PFSK-1 (cell line): ENCODE results near the gene NOG.

ENCODE experiments used
- FOXP2 ChIP-seq: optimal IDR thresholded peaks from 2 replicates; pipeline ENCODE3; 2011; ENCODE audit warnings: borderline replicate concordance, control low read depth, inconsistent platforms; ENCODE audit not compliant: insufficient read depth; ENCODE audit errors: extremely low read length, extremely low read depth
- POLR2AphosphoS5 ChIP-seq: IDR thresholded peaks from 2 replicates; pipeline ENCODE4 v1.6.1; 2012; ENCODE audit warnings: low read depth, mild to moderate bottlenecking, control low read depth, low read length, moderate library complexity
- REST ChIP-seq, 2 experiments: IDR thresholded peaks; 2 replicates each; pipeline versions ENCODE4 v1.6.1 to v1.8.0; 2011 to 2012; ENCODE audit warnings: low read depth in 2 of 2, low read length in 2 of 2, control low read depth in 1 of 2, inconsistent platforms in 1 of 2, mild to moderate bottlenecking in 1 of 2, moderate library complexity in 1 of 2; ENCODE audit not compliant: insufficient read depth in 1 of 2
- SIN3A ChIP-seq: IDR thresholded peaks from 2 replicates; pipeline ENCODE4 v1.6.1; 2012; ENCODE audit warnings: mild to moderate bottlenecking, low read length, moderate library complexity, borderline replicate concordance; ENCODE audit not compliant: insufficient read depth
- TAF1 ChIP-seq: IDR thresholded peaks from 2 replicates; pipeline ENCODE4 v1.6.1; 2012; ENCODE audit warnings: low read length, control low read depth, borderline replicate concordance; ENCODE audit not compliant: insufficient read depth

Gene NOG

DNA sequence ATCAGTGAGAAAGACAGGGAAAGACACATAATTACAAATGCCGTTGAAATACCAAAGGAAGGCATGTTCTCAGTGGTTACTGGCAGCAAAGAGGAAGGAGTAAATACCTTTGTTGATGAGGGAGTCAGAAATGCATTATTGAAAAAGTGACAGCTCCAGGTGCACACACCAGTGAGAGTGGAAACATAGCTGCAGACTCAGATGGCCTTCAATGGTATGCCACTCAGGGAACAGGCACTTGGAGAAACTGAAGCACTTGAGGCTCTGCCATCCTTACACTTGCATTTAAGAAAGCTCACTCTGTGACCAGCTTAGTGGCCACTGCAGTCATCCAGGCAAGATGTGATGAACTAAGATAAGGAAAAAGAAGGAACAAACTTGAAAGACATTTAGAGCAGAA is 29.9 kb downstream of the NOG start:
- TF ChIP-seq FOXP2 (no peak), SIN3A (no peak), REST (IDR thresholded peaks at IDR 0.05; ENCODE audit: insufficient read depth in 1 of 2, low read depth in 2 of 2, low read length in 2 of 2) (no peak), POLR2AphosphoS5 (no peak), TAF1 (no peak)

DNA sequence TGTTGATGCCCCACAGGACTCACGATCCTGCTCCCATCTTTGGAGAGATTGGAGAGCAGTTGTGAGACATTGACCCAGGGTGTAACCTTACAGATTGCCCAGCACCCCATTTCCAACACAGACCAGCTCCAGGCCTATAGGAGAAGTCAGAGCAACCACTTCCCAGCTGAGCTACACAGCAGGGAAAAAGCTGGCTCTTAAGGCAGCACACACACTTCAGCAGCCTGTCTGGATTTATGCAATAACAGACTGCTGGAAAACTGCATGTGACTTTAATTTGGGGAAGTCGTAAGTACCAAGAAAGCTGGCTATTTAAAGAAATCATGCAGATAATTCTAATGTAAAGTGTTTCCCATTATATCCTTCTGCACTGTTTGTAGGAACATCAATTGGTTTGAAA is 30.8 kb downstream of the NOG start:
- TF ChIP-seq SIN3A, result no peak

GRCh38 chr17:56624912-56625311 is 31.4 kb downstream of the NOG start:
- no peak for TF ChIP-seq REST (IDR thresholded peaks at IDR 0.05; ENCODE audit: insufficient read depth in 1 of 2, low read depth in 2 of 2, low read length in 2 of 2)
- TF ChIP-seq SIN3A, result no peak
- no peak for TF ChIP-seq POLR2AphosphoS5
- TF ChIP-seq FOXP2, result no peak
- TF ChIP-seq TAF1, result no peak

DNA sequence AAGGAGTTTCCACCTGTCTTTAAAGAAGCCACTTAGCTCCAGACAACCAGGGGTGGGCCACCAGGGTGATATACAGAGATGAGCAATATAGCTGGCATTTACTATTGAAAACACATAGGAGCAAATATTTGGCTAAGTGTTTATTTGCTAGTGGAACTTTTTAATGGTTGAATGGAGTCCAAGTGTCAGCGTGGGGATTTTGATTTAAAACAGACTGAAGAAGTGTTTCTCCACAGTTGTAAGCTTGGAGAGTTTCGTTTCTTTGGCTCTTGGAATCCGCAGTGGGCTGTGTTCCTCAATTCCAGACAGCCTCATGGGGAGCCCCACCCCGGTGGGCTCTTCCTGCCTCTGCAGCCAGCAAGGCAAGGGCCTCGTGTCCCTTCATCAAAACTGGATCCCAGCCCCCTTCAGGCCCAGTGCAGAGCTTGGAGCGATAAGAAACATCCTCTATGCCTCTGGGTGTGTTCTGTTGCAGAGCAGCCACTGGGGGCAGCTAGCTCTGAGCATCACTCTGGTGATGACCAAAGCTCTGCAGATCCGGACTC is 36.1 kb downstream of the NOG start:
- TF ChIP-seq FOXP2 (no peak), SIN3A (no peak), REST (IDR thresholded peaks at IDR 0.05; ENCODE audit: insufficient read depth in 1 of 2, low read depth in 2 of 2, low read length in 2 of 2) (no peak), POLR2AphosphoS5 (no peak), TAF1 (no peak)

GRCh38 chr17:56630202-56630601 is 36.7 kb downstream of the NOG start:
- TF ChIP-seq POLR2AphosphoS5 (no peak), SIN3A (no peak), FOXP2 (no peak), TAF1 (no peak), REST (IDR thresholded peaks at IDR 0.05; ENCODE audit: insufficient read depth in 1 of 2, low read depth in 2 of 2, low read length in 2 of 2) (no peak)
